Muscle of leg (tissue), 11 donors: ENCODE data around the gene FILIP1L. TPM values are rescaled to one million over a fixed set of nuclear protein-coding genes. Genes with fewer than 3 reads are reported as not detected.

Source experiments
- DNase-seq: peaks from one replicate; pipeline ENCODE4 v3.0.0; 2013
- H3K27ac ChIP-seq: one replicate; pipeline ENCODE4 v1.5.1; 2013; ENCODE audit warnings: mild to moderate bottlenecking, low read length, control low read depth
- H3K27me3 ChIP-seq: one replicate; pipeline ENCODE4 v1.6.1; 2013; ENCODE audit warnings: low read length; ENCODE audit not compliant: control insufficient read depth, insufficient read depth
- H3K36me3 ChIP-seq: one replicate; pipeline ENCODE4 v1.6.1; 2013; ENCODE audit warnings: low read length; ENCODE audit not compliant: control insufficient read depth, insufficient read depth
- H3K4me1 ChIP-seq: one replicate; pipeline ENCODE4 v1.6.1; 2013; ENCODE audit warnings: low read length; ENCODE audit not compliant: control insufficient read depth, insufficient read depth
- H3K4me3 ChIP-seq: one replicate; pipeline ENCODE4 v1.5.1; 2013; ENCODE audit warnings: low read length, control low read depth
- H3K9me3 ChIP-seq: replicated peaks from 2 replicates; pipeline ENCODE4 v1.6.1; 2013; ENCODE audit warnings: low read depth, low read length; ENCODE audit not compliant: control insufficient read depth
- WGBS: methylation state at CpG from one replicate; pipeline ENCODE4 v1.1.5; 2013; ENCODE audit warnings: missing lambda C conversion rate; ENCODE audit not compliant: insufficient coverage; 5-methylcytosine and 5-hydroxymethylcytosine counted together
- polyA plus RNA-seq, 8 donors: library from polyadenylated mRNA; unstranded; fragments of 120-200 nt; gene quantifications; one replicate each; pipeline versions ENCODE4 v1.2.1 to v1.2.3, GENCODE V29; 2013; ENCODE audit warnings: inconsistent platforms in 1 of 8, low replicate concordance in 1 of 8; ENCODE audit not compliant: insufficient read length in 8 of 8, insufficient read depth in 1 of 8
- total RNA-seq: library from RNA; stranded (reverse); fragments of 120-200 nt; gene quantifications from one replicate; pipeline ENCODE4 v1.2.4, GENCODE V29; 2013

The FILIP1L gene
- total and polyA plus RNA-seq, 9 donors, result 30.0 to 72.9 (median 51.2) TPM

DNA sequence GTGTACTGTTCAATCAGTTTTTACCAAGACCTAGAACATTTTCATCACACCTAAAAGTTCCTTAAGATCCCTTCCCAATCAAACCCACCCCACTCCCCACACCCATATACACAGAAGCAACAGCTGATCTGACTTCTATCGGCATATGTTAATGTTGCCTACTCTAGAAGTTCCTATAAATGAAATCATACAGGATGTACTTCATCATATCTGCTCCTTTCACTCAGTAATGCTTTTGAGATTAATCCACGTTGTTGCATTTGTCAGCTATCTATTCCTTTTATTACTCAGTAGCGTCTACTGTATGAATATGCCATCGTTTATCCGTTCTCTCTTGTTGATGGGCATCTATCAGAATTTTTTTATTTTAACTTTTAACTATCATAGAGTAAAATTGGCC is 14.3 kb upstream of the FILIP1L start:
- DNase-seq, result no peak
- WGBS, result 20% methylated on average over 1 of the region's 5 CpGs
- no peak overlapping the region for H3K27ac ChIP-seq
- H3K4me1 ChIP-seq, result peaks cover 26% of the 10 kb centered on the region
- H3K4me3 ChIP-seq, result no peak overlapping the region
- no peaks in the 10 kb centered on the region for H3K9me3 ChIP-seq
- H3K36me3 ChIP-seq, result no peaks in the 10 kb centered on the region
- H3K27me3 ChIP-seq, result no peaks in the 10 kb centered on the region

DNA sequence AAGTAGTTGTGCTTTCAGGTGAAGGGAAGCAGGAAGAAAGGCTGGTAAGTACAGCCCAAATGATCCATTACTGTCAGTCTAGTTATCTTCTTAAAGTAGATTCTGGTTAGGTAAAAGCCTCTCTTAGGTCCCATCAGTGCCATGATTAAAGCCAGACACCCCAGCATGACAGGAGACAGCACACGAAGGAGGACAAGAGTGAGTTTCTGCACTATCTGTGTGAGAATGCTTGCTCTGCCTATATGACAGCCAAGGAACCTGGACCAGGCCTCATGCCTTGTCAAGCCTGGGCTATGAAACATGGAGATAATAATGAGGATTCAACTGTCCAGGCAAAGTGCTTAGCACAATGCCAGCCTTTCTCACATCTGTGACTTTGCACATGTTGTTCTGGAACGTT is 13.5 kb upstream of the FILIP1L start:
- Histone ChIP-seq H3K4me1 (peaks cover 32% of the 10 kb centered on the region), H3K27ac (no peak overlapping the region), H3K9me3 (no peaks in the 10 kb centered on the region), H3K27me3 (no peaks in the 10 kb centered on the region), H3K4me3 (no peak overlapping the region), H3K36me3 (no peaks in the 10 kb centered on the region)
- DNase-seq, result no peak
- 35% methylated on average over 2 of the region's 2 CpGs for WGBS

DNA sequence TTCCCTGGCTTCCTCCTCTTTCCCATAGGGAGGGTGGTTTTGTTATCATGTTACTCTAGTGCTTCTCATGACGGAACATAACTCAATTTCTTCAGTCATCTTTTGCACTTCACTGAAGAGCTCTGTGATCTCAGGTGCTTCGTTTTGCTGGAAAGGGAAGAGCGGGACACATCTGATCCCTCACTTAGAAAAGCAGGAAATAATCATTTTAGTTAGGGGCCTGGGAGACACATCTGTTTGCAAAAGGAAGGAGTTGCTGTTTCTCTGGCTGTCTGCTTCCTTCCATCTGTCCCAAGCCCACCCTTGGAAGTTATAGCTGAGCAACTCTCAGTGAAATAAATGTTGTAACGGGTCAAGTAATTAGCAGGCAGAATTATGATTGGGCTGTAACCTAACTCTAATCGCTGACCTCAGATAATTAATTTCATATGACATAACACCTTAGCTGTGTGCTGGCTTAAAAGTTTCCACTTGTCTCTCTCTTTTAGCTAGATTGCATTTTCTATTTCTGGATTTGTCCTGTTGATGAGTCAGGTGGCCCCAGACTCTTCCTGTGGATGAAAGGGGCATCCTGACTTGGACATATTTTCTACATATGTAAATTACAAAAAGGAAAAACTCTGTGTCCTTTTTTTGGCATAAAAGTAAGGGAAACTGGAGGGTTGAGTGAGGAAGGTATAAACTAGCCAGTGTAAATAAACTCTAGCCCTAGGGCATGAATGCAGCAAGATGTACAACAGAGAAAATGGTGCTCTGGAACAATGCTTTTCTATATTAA is 11.0 kb upstream of the FILIP1L start:
- H3K27me3 ChIP-seq, result no peaks in the 10 kb centered on the region
- no peaks in the 10 kb centered on the region for H3K9me3 ChIP-seq
- no peak overlapping the region for H3K4me3 ChIP-seq
- peak; percentile 63 for DNase-seq
- no CpG with 5 or more reads among the region's 5 CpGs for WGBS
- H3K36me3 ChIP-seq, result no peaks in the 10 kb centered on the region
- peak overlapping the region; percentile 73 for H3K27ac ChIP-seq
- peaks cover 35% of the 10 kb centered on the region for H3K4me1 ChIP-seq

- Histone ChIP-seq H3K9me3 (no peaks in the 10 kb centered on the region), H3K4me1 (peaks cover 35% of the 10 kb centered on the region), H3K4me3 (no peak overlapping the region), H3K27me3 (no peaks in the 10 kb centered on the region), H3K27ac (peak overlapping the region; percentile 56), H3K36me3 (no peaks in the 10 kb centered on the region)
- peak; percentile 87 for DNase-seq
- whole genome bisulfite sequencing, result 36% methylated on average over 4 of the region's 5 CpGs
Measured at GRCh38 chr3:100124201-100124761, 10.0 kb upstream of the FILIP1L start.

DNA sequence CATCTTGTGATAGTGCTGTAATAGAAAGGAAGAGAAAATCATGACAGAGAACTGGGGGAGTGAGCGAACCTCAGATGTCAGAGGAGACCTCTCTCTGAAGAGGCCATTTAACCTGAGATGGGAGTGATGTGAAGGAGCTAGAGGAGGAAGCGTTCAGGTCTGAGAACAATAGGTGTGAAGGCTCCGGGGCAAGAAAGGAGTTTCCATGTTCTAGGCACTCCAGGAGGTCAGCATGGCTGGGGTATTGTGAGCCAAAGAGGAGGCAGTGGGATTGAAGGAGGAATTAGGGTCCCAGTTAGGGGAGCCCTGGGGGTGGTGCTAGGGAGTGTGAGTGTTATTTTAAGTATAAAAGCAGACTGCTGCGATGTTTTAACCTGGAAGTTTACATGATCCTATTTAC is 8.8 kb upstream of the FILIP1L start:
- 94% methylated on average over 4 of the region's 4 CpGs for WGBS
- Histone ChIP-seq H3K27ac (peak overlapping the region; percentile 56), H3K9me3 (no peaks in the 10 kb centered on the region), H3K4me3 (no peak overlapping the region), H3K36me3 (no peaks in the 10 kb centered on the region), H3K27me3 (no peaks in the 10 kb centered on the region), H3K4me1 (peaks cover 34% of the 10 kb centered on the region)
- no peak for DNase-seq

- Histone ChIP-seq H3K4me1 (peaks cover 31% of the 10 kb centered on the region), H3K9me3 (no peaks in the 10 kb centered on the region), H3K4me3 (no peak overlapping the region), H3K27me3 (no peaks in the 10 kb centered on the region), H3K27ac (no peak overlapping the region), H3K36me3 (no peaks in the 10 kb centered on the region)
- DNase-seq, result no peak
- no CpG with 5 or more reads among the region's 2 CpGs for whole genome bisulfite sequencing
Measured at GRCh38 chr3:100122321-100122720, 8.0 kb upstream of the FILIP1L start.

GRCh38 chr3:100120693-100121092 is 6.4 kb upstream of the FILIP1L start:
- Histone ChIP-seq H3K27ac (no peak overlapping the region), H3K36me3 (no peaks in the 10 kb centered on the region), H3K4me1 (peaks cover 29% of the 10 kb centered on the region), H3K9me3 (no peaks in the 10 kb centered on the region), H3K27me3 (no peaks in the 10 kb centered on the region), H3K4me3 (no peak overlapping the region)
- no peak for DNase-seq
- 100% methylated on average over 5 of the region's 5 CpGs for WGBS

DNA sequence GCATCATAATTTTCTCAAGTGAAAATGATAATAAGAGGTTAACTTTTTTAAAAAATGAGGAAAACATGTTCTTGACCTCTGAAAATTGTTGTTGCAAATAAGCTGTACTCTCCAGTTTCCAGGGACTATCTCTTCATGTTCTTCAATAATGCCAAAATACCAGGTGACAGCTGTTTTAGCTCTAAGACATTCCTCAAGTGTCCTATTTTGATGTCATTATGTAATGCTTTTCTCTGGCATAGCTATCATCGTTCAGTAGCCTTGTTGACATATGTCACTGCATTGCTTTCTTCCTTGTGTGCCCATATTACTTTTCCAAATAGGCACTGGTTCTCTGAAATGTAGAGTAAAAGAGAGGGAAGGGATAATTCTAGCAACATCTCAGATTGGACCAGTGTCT is 5.7 kb upstream of the FILIP1L start:
- Histone ChIP-seq H3K36me3 (no peaks in the 10 kb centered on the region), H3K27me3 (no peaks in the 10 kb centered on the region), H3K4me3 (no peak overlapping the region), H3K27ac (peak overlapping the region; percentile 66), H3K9me3 (no peaks in the 10 kb centered on the region), H3K4me1 (peaks cover 23% of the 10 kb centered on the region)
- no CpG with 5 or more reads among the region's 1 CpG for WGBS
- peak; percentile 89 for DNase-seq

GRCh38 chr3:100117093-100117492 is 2.8 kb upstream of the FILIP1L start:
- H3K27ac ChIP-seq, result no peak overlapping the region
- DNase-seq, result peak; percentile 73
- no CpG with 5 or more reads among the region's 4 CpGs for WGBS
- no peaks in the 10 kb centered on the region for H3K36me3 ChIP-seq
- H3K4me1 ChIP-seq, result peaks cover 11% of the 10 kb centered on the region
- no peaks in the 10 kb centered on the region for H3K9me3 ChIP-seq
- no peaks in the 10 kb centered on the region for H3K27me3 ChIP-seq
- no peak overlapping the region for H3K4me3 ChIP-seq

- 94% methylated on average over 3 of the region's 7 CpGs for WGBS
- no peaks in the 10 kb centered on the region for H3K9me3 ChIP-seq
- no peaks in the 10 kb centered on the region for H3K36me3 ChIP-seq
- H3K27me3 ChIP-seq, result no peaks in the 10 kb centered on the region
- peak overlapping the region; percentile 24 for H3K4me3 ChIP-seq
- peaks cover 6% of the 10 kb centered on the region for H3K4me1 ChIP-seq
- H3K27ac ChIP-seq, result peak overlapping the region; percentile 62
- DNase-seq, result no peak
Measured at GRCh38 chr3:100113723-100114412, 433 bp downstream of the FILIP1L start.
